ENCODE data around the gene MCF2L2.

DNA sequence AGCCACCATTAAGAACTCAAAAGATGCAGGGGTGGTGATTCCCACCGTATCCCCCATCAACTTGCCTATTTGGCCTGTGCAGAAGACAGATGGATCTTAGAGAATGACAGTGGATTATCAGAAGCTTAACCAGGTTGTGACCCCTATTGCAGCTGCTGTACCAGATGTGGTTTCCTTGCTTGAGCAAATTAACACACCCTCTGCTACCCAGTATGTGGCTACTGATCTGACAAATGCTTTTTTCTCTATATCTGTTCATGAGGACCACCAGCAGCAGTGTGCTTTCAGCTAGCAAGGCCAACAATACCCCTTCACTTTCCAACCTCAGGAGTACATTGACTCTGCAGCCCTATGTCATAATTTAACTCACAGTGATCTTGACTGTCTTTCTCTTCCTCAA is 8.6 kb upstream of the MCF2L2 start:
- TF ChIP-seq RFX5 (IDR thresholded peaks at IDR 0.05): no peak
- TF ChIP-seq EP300 (IDR thresholded peaks at IDR 0.05): no peak
- TF ChIP-seq CHD2 (IDR thresholded peaks at IDR 0.05; ENCODE audit: low read length, partially characterized antibody): no peak
- no peak for TF ChIP-seq MAFK (IDR thresholded peaks at IDR 0.05; ENCODE audit: partially characterized antibody)
- TF ChIP-seq, protein P1, sequence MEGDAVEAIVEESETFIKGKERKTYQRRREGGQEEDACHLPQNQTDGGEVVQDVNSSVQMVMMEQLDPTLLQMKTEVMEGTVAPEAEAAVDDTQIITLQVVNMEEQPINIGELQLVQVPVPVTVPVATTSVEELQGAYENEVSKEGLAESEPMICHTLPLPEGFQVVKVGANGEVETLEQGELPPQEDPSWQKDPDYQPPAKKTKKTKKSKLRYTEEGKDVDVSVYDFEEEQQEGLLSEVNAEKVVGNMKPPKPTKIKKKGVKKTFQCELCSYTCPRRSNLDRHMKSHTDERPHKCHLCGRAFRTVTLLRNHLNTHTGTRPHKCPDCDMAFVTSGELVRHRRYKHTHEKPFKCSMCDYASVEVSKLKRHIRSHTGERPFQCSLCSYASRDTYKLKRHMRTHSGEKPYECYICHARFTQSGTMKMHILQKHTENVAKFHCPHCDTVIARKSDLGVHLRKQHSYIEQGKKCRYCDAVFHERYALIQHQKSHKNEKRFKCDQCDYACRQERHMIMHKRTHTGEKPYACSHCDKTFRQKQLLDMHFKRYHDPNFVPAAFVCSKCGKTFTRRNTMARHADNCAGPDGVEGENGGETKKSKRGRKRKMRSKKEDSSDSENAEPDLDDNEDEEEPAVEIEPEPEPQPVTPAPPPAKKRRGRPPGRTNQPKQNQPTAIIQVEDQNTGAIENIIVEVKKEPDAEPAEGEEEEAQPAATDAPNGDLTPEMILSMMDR (IDR thresholded peaks at IDR 0.05): no peak
- no peak for TF ChIP-seq POLR2AphosphoS2 (conservative IDR thresholded peaks at IDR 0.05; ENCODE audit: low read length)
- TF ChIP-seq POLR2A (IDR thresholded peaks at IDR 0.05; ENCODE audit: low read length): no peak
- no peak for TF ChIP-seq MAX (IDR thresholded peaks at IDR 0.05)
- no peak for TF ChIP-seq PHF8 (IDR thresholded peaks at IDR 0.05; ENCODE audit: borderline replicate concordance, low read depth)
- TF ChIP-seq ZFP36 (IDR thresholded peaks at IDR 0.05; ENCODE audit: borderline replicate concordance, partially characterized antibody): no peak
